ENCODE data around the gene TMEM59L.

TMEM59L gene

GRCh38 chr19:18650468-18651041 is 37.9 kb downstream of the TMEM59L start:
- Histone ChIP-seq H3K36me3 (ENCODE audit: control insufficient read depth, insufficient read depth, low read length) (no peaks in the 10 kb centered on the region), H3K9me3 (ENCODE audit: control insufficient read depth, low read length) (no peaks in the 10 kb centered on the region), H3K4me3 (ENCODE audit: insufficient read depth, low read depth, low read length) (no peak overlapping the region), H3K4me1 (ENCODE audit: control insufficient read depth, insufficient read depth, low read length) (peaks cover 28% of the 10 kb centered on the region), H3K27ac (ENCODE audit: insufficient read depth, low read depth, low read length, poor library complexity, severe bottlenecking) (no peak overlapping the region), H3K27me3 (ENCODE audit: control insufficient read depth, insufficient read depth, low read length, poor library complexity, severe bottlenecking) (peaks cover 8% of the 10 kb centered on the region)
- WGBS, 2 experiments: 50 to 59% methylated on average over 34 of the region's 34 CpGs

- H3K36me3 ChIP-seq (ENCODE audit: control insufficient read depth, insufficient read depth, low read length): no peaks in the 10 kb centered on the region
- peaks cover 30% of the 10 kb centered on the region for H3K4me1 ChIP-seq (ENCODE audit: control insufficient read depth, insufficient read depth, low read length)
- no peak overlapping the region for H3K4me3 ChIP-seq (ENCODE audit: insufficient read depth, low read depth, low read length)
- no peak overlapping the region for H3K27ac ChIP-seq (ENCODE audit: insufficient read depth, low read depth, low read length, poor library complexity, severe bottlenecking)
- H3K27me3 ChIP-seq (ENCODE audit: control insufficient read depth, insufficient read depth, low read length, poor library complexity, severe bottlenecking): peaks cover 8% of the 10 kb centered on the region
- 94 to 100% methylated on average over 1 of the region's 1 CpG for WGBS, 2 experiments
- H3K9me3 ChIP-seq (ENCODE audit: control insufficient read depth, low read length): no peaks in the 10 kb centered on the region
Measured at GRCh38 chr19:18651300-18651699, 38.6 kb downstream of the TMEM59L start.

GRCh38 chr19:18651733-18652132 is 39.1 kb downstream of the TMEM59L start:
- H3K4me3 ChIP-seq (ENCODE audit: insufficient read depth, low read depth, low read length): no peak overlapping the region
- no peak overlapping the region for H3K27ac ChIP-seq (ENCODE audit: insufficient read depth, low read depth, low read length, poor library complexity, severe bottlenecking)
- H3K27me3 ChIP-seq (ENCODE audit: control insufficient read depth, insufficient read depth, low read length, poor library complexity, severe bottlenecking): peaks cover 8% of the 10 kb centered on the region
- peaks cover 31% of the 10 kb centered on the region for H3K4me1 ChIP-seq (ENCODE audit: control insufficient read depth, insufficient read depth, low read length)
- H3K36me3 ChIP-seq (ENCODE audit: control insufficient read depth, insufficient read depth, low read length): no peaks in the 10 kb centered on the region
- WGBS, 2 experiments: 81 to 84% methylated on average over 6 of the region's 6 CpGs
- no peaks in the 10 kb centered on the region for H3K9me3 ChIP-seq (ENCODE audit: control insufficient read depth, low read length)

- Histone ChIP-seq H3K27ac (ENCODE audit: insufficient read depth, low read depth, low read length, poor library complexity, severe bottlenecking) (no peak overlapping the region), H3K9me3 (ENCODE audit: control insufficient read depth, low read length) (no peaks in the 10 kb centered on the region), H3K36me3 (ENCODE audit: control insufficient read depth, insufficient read depth, low read length) (no peaks in the 10 kb centered on the region), H3K4me3 (ENCODE audit: insufficient read depth, low read depth, low read length) (no peak overlapping the region), H3K27me3 (ENCODE audit: control insufficient read depth, insufficient read depth, low read length, poor library complexity, severe bottlenecking) (peaks cover 8% of the 10 kb centered on the region), H3K4me1 (ENCODE audit: control insufficient read depth, insufficient read depth, low read length) (peaks cover 46% of the 10 kb centered on the region)
- whole genome bisulfite sequencing, 2 experiments: 88 to 94% methylated on average over 1 of the region's 1 CpG
Measured at GRCh38 chr19:18653853-18654252, 41.2 kb downstream of the TMEM59L start.

- Histone ChIP-seq H3K9me3 (ENCODE audit: control insufficient read depth, low read length) (no peaks in the 10 kb centered on the region), H3K27ac (ENCODE audit: insufficient read depth, low read depth, low read length, poor library complexity, severe bottlenecking) (no peak overlapping the region), H3K36me3 (ENCODE audit: control insufficient read depth, insufficient read depth, low read length) (no peaks in the 10 kb centered on the region), H3K27me3 (ENCODE audit: control insufficient read depth, insufficient read depth, low read length, poor library complexity, severe bottlenecking) (peaks cover 8% of the 10 kb centered on the region), H3K4me3 (ENCODE audit: insufficient read depth, low read depth, low read length) (no peak overlapping the region), H3K4me1 (ENCODE audit: control insufficient read depth, insufficient read depth, low read length) (peaks cover 45% of the 10 kb centered on the region)
- 95 to 96% methylated on average over 7 of the region's 7 CpGs for WGBS, 2 experiments
Measured at GRCh38 chr19:18654469-18654868, 41.8 kb downstream of the TMEM59L start.

GRCh38 chr19:18655173-18655844 is 42.6 kb downstream of the TMEM59L start:
- Histone ChIP-seq H3K36me3 (ENCODE audit: control insufficient read depth, insufficient read depth, low read length) (no peaks in the 10 kb centered on the region), H3K27ac (ENCODE audit: insufficient read depth, low read depth, low read length, poor library complexity, severe bottlenecking) (no peak overlapping the region), H3K4me3 (ENCODE audit: insufficient read depth, low read depth, low read length) (no peak overlapping the region), H3K4me1 (ENCODE audit: control insufficient read depth, insufficient read depth, low read length) (peaks cover 47% of the 10 kb centered on the region), H3K27me3 (ENCODE audit: control insufficient read depth, insufficient read depth, low read length, poor library complexity, severe bottlenecking) (peaks cover 8% of the 10 kb centered on the region), H3K9me3 (ENCODE audit: control insufficient read depth, low read length) (no peaks in the 10 kb centered on the region)
- WGBS, 2 experiments: 96% methylated on average over 13 of the region's 13 CpGs

GRCh38 chr19:18656337-18657086 is 43.8 kb downstream of the TMEM59L start:
- Histone ChIP-seq H3K9me3 (ENCODE audit: control insufficient read depth, low read length) (no peaks in the 10 kb centered on the region), H3K4me3 (ENCODE audit: insufficient read depth, low read depth, low read length) (no peak overlapping the region), H3K4me1 (ENCODE audit: control insufficient read depth, insufficient read depth, low read length) (peaks cover 38% of the 10 kb centered on the region), H3K36me3 (ENCODE audit: control insufficient read depth, insufficient read depth, low read length) (no peaks in the 10 kb centered on the region), H3K27ac (ENCODE audit: insufficient read depth, low read depth, low read length, poor library complexity, severe bottlenecking) (no peak overlapping the region), H3K27me3 (ENCODE audit: control insufficient read depth, insufficient read depth, low read length, poor library complexity, severe bottlenecking) (no peaks in the 10 kb centered on the region)
- 85 to 88% methylated on average over 19 of the region's 19 CpGs for WGBS, 2 experiments

- peak overlapping the region; percentile 33 for H3K27ac ChIP-seq (ENCODE audit: insufficient read depth, low read depth, low read length, poor library complexity, severe bottlenecking)
- no peaks in the 10 kb centered on the region for H3K36me3 ChIP-seq (ENCODE audit: control insufficient read depth, insufficient read depth, low read length)
- H3K4me3 ChIP-seq (ENCODE audit: insufficient read depth, low read depth, low read length): no peak overlapping the region
- WGBS, 2 experiments: 50 to 51% methylated on average over 20 of the region's 20 CpGs
- H3K9me3 ChIP-seq (ENCODE audit: control insufficient read depth, low read length): no peaks in the 10 kb centered on the region
- peaks cover 40% of the 10 kb centered on the region for H3K4me1 ChIP-seq (ENCODE audit: control insufficient read depth, insufficient read depth, low read length)
- no peaks in the 10 kb centered on the region for H3K27me3 ChIP-seq (ENCODE audit: control insufficient read depth, insufficient read depth, low read length, poor library complexity, severe bottlenecking)
Measured at GRCh38 chr19:18657590-18658365, 45.1 kb downstream of the TMEM59L start.

GRCh38 chr19:18658366-18658855 is 45.7 kb downstream of the TMEM59L start:
- Histone ChIP-seq H3K36me3 (ENCODE audit: control insufficient read depth, insufficient read depth, low read length) (no peaks in the 10 kb centered on the region), H3K4me1 (ENCODE audit: control insufficient read depth, insufficient read depth, low read length) (peaks cover 46% of the 10 kb centered on the region), H3K4me3 (ENCODE audit: insufficient read depth, low read depth, low read length) (no peak overlapping the region), H3K27ac (ENCODE audit: insufficient read depth, low read depth, low read length, poor library complexity, severe bottlenecking) (no peak overlapping the region), H3K9me3 (ENCODE audit: control insufficient read depth, low read length) (no peaks in the 10 kb centered on the region), H3K27me3 (ENCODE audit: control insufficient read depth, insufficient read depth, low read length, poor library complexity, severe bottlenecking) (no peaks in the 10 kb centered on the region)
- 80 to 83% methylated on average over 4 of the region's 4 CpGs for WGBS, 2 experiments
